Stimulated activated CD8-positive, alpha-beta memory T cell treated with anti-CD3 and anti-CD28 coated beads, Interleukin-7, amount 100 ng/mL, for 4 hours (primary cell): ENCODE measurements around the gene HOOK2.
"Not testable (repeated sequence)": the region's sequence is repeated elsewhere in the genome, so short reads cannot be mapped to it uniquely, and the experiment has no call there.

Experiments used
- DNase-seq, 2 donors: peaks; one replicate each; pipeline ENCODE4 v3.0.0-alpha.2; 2020; ENCODE audit warnings: low read depth in 2 of 2

Gene HOOK2, protein sequence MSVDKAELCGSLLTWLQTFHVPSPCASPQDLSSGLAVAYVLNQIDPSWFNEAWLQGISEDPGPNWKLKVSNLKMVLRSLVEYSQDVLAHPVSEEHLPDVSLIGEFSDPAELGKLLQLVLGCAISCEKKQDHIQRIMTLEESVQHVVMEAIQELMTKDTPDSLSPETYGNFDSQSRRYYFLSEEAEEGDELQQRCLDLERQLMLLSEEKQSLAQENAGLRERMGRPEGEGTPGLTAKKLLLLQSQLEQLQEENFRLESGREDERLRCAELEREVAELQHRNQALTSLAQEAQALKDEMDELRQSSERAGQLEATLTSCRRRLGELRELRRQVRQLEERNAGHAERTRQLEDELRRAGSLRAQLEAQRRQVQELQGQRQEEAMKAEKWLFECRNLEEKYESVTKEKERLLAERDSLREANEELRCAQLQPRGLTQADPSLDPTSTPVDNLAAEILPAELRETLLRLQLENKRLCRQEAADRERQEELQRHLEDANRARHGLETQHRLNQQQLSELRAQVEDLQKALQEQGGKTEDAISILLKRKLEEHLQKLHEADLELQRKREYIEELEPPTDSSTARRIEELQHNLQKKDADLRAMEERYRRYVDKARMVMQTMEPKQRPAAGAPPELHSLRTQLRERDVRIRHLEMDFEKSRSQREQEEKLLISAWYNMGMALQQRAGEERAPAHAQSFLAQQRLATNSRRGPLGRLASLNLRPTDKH

DNA sequence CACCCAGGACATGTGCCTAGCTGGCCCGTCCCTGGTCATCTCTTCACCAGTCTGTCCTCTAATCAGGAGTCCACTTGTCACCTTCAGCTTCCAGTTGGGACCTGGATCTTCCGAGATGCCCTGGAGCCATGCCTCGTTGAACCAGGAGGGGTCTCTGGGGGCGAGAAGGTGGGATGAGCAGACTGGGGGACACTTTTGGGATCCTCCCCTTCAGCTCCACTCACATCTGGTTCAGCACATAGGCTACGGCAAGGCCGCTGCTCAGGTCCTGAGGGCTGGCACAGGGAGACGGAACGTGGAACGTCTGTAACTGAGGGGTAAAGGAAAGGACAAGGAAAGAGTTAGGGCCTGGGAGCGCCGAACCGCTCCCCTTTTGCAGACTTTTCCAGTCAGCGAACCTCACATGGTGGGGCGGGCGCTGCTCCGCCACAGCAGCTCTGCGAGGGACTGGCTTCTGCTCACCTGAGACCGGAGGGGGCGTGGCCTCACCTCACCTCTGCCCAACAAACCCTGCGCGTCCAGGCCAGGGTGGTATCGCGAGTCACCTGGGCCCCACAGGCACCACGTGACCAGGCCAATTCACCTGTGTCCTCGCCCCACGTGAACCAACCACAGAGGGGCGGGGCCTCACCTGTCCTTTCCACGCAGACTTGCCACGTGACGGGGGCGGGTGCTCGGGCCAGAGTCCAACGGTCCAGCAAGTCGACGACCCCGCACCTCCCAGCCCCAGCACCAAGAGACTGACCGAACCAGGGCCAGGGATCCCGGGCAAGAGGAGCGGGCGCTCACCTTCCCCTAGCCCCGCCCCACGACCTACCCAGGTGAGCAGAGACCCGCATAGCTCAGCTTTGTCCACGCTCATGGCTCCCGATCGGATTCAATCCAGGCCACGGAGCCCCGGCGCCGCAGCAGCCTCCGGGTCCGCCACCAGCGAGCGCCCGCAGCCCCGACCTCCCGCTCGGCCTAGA lies at the start of gene HOOK2:
Gene HOOK2, minus strand, starts transcription at position 965 of the 968 bp plus-strand sequence. Its CDS starts 103 bp downstream, at position 862.
- no peak for DNase-seq

DNA sequence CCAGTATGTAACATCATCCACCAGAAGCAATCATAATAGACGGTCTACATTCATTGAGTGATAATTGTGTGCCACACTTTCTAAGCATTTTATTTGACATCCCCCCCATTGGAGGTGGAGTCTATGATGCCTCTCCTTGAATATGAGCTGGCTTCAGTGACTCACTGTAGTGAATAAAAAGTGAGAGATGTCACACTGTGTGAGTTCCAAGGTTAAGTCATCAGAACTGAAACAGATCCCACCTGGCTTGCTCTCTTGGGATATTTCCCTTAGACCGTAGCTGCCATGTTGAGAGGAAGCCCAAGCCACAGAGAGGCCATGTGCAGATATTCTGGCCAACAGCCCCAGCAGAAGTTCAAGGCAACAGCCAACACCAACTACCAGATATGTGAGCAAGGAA lies 46.4 kb upstream of the HOOK2 start:
- no peak for DNase-seq

DNA sequence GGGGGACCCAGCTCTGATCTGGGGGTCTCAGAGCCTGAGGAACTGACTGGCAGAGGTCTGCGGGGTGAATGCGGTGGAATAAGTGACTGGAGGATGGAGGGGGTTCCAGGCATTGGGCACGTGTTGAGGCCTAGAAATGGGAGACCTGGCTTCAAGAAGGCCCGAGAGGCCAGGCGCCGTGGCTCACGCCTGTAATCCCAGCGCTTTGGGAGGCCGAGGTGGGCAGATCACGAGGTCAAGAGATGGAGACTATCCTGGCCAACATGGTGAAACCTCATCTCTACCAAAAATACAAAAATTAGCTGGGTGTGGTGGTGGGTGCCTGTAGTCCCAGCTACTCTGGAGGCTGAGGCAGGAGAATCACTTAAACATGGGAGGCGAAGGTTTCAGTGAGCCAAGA lies 42.5 kb upstream of the HOOK2 start:
- DNase-seq = not testable (repeated sequence)

DNA sequence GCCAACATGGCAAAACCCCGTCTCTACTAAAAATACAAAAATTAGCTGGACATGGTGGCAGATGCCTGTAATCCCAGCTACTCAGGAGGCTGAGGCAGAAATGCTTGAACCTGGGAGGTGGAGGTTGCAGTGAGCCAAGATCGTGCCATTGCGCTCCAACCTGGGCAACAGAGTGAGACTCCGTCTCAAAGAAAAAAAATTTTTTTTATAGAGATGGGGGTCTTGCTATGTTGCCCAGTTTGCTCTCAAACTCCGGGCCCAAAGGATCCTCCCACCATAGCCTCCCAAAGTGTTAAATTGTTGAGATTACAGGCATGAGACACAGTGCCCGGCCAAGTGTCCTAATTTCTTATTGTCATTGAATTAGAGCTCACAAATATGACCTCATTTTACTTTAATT lies 41.8 kb upstream of the HOOK2 start:
- DNase-seq = not testable (repeated sequence)

DNA sequence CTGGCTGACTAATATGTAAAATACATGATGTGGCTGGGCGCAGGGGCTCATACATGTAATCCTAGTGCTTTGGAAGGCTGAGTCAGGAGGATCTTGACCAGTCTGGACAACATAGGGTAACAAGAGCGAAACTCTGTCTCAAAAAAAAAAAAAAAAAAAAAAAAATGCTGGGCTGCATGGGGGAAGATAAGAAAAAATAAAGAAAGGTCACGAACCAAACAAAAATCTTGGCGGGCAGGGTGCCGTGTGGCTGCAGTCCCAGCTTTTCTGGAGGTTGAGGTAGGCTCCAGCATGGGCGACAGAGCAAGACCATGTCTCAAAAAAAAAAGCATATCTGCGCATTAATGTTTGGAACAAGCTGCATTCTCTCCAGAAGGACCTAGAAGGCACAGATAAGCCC lies 39.7 kb upstream of the HOOK2 start:
- DNase-seq = no peak

DNA sequence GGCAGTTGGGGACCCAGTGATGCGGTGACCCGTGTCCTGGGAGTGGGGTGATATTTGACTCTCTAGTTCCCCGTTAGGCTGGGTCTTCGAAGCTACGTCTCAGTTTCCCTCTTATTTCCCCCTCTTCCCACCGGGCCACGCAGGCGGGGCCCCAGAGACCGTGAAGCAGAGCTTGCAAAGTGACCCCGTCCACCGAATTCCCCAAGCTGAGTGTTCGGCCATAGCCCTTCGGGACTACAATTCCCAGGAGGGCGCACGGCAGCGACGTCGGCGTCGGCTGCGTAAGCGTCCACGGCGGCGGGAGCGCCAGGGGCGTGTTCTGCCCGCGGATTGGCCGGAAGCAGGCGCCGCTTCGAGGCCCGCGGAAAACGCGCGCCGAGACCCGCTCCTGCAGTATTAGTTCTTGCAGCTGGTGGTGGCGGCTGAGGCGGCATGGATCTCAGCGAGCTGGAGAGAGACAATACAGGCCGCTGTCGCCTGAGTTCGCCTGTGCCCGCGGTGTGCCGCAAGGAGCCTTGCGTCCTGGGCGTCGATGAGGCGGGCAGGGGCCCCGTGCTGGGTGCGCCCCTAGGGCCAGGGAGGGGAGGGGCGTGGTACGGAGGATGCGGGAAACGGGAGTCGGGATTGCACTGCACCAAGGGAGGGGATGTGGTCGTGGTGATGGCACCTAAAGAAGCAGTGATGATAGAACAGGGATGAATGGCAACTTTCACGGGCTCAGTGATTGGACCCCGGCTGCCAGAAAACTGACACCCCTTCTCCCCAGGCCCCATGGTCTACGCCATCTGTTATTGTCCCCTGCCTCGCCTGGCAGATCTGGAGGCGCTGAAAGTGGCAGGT lies 31.1 kb upstream of the HOOK2 start, which contains the start of gene RNASEH2A:
Gene RNASEH2A, plus strand, starts transcription at position 343 of the 840 bp plus-strand sequence. Its CDS starts 90 bp downstream, at position 433.
- DNase-seq = peak; percentile 64 to 83

DNA sequence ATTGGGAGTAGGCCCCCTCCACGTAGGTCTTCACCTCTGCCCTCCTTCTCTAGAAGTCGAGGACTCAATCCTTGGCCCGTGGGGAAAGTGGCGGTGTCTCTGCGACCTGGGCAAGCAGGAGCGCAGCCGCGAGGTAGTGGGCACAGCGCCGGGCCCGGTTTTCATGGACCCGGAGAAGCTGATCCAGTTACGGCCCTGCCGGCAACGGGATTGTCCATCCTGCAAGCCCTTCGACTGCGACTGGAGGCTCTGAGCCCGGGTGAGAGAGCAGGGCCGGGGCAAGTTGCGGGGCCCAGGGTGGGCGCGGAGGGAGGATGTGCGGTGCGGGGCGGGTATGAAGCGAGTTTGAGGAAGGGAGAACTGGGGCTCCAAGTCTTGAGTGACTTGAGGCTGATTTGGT lies 28.7 kb upstream of the HOOK2 start:
- DNase-seq = no peak

DNA sequence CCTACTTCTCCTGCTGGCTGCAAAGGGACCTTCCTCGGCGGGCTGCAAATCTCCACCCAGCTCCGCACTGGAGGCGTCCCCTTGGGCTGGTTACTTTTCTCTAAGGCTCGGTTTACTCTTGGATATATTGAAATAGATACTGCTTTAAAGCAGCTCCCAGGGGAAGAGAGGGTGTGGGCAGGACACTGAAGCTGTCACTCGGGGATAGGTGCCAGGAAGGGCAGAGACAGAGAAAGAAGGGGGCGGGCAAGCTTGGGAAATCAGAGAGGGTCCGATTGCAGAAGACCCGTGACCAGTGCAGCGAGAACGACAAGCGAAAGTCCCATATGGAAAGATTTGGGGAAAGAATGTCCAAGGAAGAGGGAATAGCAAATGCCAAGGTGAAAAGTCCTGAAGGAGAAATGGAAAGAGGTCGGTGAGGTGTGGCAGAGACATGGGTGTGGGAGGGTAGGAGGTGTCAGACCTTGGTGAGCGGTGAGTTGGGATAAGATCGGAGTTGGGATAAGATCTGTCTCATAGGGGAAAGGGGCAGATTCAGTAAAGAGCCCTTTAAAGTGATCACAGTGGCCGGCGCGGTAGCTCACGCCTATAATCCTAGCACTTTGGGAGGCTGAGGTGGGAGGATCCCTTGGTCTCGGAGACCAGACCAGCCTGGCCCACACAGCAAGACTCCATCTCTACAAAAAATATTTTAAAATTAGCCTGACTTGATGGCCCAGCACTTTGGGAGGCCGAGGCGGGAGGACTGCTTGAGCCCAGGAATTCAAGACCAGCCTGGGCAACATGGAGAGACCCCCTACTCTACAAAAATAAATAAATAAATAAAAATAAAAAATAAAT lies 27.1 kb upstream of the HOOK2 start:
- DNase-seq = no peak

DNA sequence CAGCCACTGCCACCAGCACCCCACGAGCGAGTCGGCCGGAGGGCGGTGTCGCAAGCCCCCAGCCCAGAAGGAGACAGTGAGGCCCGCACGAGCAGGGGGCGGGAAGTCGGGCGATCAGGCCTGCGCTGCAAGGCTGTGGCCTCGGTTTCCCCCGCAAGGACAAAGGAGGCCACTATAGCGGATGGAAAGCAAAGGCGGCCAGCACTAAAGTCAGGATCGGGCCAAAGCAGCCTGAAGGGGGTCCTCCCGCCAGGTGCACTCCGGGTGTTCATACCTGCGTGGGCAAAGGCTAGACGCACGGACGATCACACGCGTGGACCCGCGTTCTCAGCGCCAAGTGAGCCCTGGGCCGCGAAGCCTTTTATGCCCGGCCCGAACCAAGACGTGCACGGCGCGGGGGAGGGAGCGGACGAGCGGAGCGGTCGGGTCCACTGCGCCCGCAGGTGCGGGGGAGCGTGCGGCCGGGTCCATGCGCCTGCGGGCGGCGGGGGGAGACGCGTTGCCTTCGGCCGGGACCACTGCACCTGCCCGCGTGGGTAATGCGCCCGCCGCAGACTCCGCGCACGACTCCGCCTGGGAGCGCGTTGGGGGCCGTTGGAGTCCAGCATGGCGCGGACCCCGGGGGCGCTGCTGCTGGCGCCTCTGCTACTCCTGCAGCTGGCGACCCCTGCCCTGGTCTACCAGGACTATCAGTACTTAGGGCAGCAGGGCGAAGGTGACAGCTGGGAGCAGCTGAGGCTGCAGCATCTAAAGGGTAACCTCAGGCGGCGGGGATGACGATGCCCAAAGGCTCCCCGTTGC lies 26.3 kb upstream of the HOOK2 start, which contains the start of the genes PRDX2 and THSD8:
Gene PRDX2, minus strand, starts transcription at position 335 of the 801 bp plus-strand sequence. CDS start 539 bp downstream, outside the sequence.
Gene THSD8, plus strand, starts transcription at position 604 of the 801 bp plus-strand sequence. Its CDS starts 3 bp downstream, at position 607.
- DNase-seq = no peak

DNA sequence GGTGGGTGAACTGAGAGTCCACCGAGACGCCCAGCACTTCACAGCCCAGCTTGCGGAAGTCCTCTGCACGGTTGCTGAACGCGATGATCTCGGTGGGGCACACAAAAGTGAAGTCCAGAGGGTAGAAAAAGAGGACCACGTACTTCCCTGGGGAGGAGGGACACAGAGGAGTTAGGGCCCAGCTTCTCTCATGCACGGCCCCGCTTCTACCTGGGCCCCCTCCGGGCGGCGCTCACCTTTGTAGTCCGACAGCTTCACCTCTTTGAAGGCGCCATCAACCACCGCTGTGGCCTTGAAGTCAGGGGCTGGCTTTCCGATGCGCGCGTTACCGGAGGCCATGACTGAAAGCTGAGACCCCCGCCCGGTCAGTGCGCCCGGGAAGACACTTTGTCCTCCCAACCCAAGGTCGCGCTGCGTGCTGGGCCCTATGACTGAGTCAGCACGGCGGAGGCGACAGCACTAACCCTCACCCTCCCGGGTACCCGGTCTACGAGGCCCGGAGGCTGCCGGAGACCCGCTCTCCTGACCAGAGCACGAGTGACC lies 25.6 kb upstream of the HOOK2 start:
- no peak for DNase-seq

DNA sequence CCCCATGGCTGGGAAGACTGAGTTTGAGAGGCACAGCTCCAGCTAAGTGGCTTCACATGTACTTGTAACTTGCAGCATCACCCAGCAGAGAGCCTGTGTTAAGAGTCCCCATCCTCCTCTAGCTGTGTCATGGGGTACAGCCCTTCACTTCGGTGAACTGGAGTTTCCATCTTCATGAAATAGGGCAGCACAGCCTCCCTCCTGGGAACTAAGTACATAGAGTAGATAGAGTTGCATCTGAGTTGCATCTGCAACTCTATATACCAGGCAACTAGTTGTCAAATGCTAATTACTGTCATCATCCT lies 25.1 kb upstream of the HOOK2 start:
- DNase-seq = no peak

DNA sequence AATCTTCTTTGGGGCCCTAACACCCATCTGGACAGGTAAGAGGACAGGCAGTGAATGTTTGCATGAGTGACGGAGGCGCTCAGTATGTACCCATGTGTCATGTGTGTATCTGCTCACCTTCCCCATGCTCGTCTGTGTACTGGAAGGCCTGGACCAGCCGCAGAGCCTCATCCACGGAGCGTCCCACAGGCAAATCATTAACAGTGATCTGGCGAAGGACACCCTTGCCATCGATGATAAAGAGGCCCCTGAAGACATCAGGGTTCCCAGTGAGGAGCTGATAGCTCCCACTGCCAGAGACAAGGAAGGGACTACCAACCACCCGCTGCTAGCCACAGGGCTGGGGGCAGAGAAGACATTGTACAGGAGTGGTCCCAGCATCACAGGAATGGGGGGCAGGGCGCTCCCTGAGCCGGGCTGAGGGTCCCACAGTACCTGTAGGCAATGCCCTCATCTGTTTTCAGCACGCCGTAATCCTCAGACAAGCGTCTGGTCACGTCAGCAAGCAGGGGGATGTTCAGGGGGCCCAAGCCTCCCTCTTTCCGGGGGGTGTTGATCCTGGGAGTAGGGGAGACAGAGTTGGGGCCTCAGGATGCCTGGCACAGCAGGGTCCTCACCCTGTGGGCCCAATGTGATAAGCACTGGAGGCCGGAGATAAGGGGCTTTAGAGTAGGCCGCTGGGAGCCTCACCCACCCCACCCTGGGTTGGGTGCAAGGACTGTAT lies 24.6 kb upstream of the HOOK2 start:
- DNase-seq = no peak

DNA sequence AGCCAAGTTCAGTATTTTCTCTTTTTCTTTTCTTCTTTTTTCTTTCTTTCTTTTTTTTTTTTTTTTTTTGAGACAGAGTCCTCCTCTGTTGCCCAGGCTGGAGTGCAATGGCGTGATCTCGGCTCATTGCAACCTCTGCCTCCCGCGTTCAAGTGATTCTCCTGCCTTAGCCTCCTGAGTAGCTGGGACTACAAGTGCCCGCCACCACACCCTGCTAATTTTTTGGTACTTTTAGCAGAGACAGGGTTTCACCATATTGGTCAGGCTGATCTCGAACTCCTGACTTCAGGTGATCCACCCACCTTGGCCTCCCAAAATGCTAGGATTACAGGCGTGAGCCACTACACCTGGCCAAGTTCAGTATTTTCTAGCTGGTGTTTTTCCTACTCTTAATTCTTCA lies 22.3 kb upstream of the HOOK2 start:
- DNase-seq = not testable (repeated sequence)

DNA sequence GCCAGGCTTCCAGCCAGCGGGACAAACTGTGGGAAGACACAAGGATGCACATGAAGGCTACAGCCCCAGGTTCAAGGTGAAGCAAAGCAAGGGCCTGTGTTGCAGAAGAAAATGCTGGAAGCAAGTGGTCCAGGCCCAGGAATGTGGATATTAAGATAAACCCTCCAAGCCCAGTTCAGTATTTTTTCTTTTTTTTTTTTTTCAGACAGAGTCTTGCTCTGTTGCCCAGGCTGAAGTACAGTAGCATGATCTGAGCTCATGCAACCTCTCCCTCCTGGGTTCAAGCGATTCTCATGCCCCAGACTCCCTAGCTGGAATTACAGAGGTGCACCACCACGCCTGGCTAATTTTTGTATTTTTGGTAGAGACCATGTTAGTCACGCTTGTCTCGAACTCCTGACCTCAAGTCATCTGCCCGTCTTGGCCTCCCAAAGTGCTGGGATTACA lies 21.8 kb upstream of the HOOK2 start:
- DNase-seq = no peak

DNA sequence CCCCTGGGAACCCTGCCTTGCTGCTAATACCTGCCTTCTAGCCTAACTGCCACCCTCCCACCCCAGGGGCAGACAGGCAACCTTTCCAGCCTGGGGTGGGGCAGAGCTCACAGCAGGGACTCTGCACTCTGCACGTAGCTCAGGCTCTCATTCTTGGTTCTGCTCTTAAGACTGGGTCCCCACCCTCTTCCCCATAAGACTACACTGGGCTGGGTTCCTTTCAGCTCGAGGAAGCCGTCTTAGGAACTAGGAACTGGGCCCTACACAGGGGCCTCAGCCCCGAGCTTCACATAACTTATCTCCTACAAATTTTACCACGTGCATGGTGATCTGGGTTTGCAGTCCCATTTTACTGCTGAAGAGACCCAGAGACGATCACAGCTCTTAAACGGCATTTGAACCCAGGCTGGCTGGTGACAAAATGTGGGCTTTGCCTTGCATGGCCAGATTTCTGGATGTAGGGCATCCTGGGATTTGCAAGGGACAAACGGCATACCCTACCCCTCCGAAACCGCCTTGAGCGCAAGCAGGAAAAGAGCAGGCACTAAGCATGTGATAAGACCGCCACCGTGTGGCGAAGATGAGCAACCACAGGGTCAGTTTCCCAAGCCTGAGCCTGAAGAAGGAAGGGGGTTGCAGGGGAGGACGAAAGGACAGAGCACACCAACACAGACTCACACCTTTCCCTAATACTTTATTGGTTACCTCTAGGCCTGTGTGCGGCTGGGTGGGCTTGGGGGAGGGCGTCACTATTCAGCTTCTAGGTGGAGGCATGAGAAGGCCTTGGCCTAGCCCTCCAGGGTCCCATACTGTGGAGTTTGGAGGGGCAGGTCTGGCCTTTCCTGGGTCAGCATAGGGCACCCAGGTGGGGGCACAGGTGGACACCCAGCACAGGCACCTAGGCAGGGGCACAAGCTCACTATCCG lies 21.1 kb upstream of the HOOK2 start:
- peak in 1 of 2 donors; percentile 57 for DNase-seq

DNA sequence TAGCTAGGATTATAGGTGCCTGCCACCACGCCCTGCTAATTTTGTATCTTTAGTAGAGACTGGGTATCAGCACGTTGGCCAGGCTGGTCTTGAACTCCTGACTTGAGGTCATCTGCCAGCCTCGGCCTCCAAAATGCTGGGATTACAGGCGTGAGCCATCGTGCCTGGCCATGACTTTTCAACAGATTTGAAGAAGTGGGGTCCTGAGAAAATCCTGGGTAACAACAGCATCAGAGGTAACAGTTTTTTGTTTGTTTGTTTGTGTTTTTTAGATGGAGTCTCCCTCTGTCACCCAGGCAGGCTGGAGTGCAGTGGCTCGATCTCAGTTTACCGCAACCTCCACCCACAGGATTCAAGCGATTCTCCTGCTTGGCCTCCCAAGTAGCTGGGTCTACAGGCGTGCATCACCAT lies 19.6 kb upstream of the HOOK2 start:
- no peak for DNase-seq
